Endothelial cell of umbilical vein (primary cell): Measurements from ENCODE around the gene DYRK4.

Experiments
- EZH2 ChIP-seq: IDR thresholded peaks from 2 replicates; pipeline ENCODE4 v1.6.1; 2012; ENCODE audit warnings: borderline replicate concordance, low read depth, mild to moderate bottlenecking, moderate library complexity, low read length, inconsistent platforms; ENCODE audit not compliant: severe bottlenecking
- GATA2 ChIP-seq: IDR thresholded peaks from 2 replicates; pipeline ENCODE4 v1.7.0; 2011; ENCODE audit warnings: low read depth, mild to moderate bottlenecking, moderate library complexity, mixed read lengths, low read length; ENCODE audit not compliant: insufficient read length, insufficient read depth
- POLR2A ChIP-seq: IDR thresholded peaks from 2 replicates; pipeline ENCODE4 v1.6.1; 2012; ENCODE audit warnings: low read depth, mild to moderate bottlenecking, control low read depth, low read length
- POLR2AphosphoS5 ChIP-seq: IDR thresholded peaks from 2 replicates; pipeline ENCODE4 v1.6.1; 2012; ENCODE audit warnings: low read depth, mild to moderate bottlenecking, control low read depth, low read length, moderate library complexity; ENCODE audit not compliant: insufficient read depth
- TF ChIP-seq, protein P1 (sequence below), 2 donors: IDR thresholded peaks; 1 replicate in 1 of 2; 2 replicates in 1 of 2; pipeline ENCODE4 v1.5.1; 2011; ENCODE audit warnings: low read length in 2 of 2, mild to moderate bottlenecking in 2 of 2, moderate library complexity in 2 of 2, control low read depth in 1 of 2, inconsistent platforms in 1 of 2, low read depth in 1 of 2; ENCODE audit not compliant: insufficient read depth in 1 of 2; ENCODE audit errors: extremely low read depth in 1 of 2

- TF ChIP-seq, protein P1, sequence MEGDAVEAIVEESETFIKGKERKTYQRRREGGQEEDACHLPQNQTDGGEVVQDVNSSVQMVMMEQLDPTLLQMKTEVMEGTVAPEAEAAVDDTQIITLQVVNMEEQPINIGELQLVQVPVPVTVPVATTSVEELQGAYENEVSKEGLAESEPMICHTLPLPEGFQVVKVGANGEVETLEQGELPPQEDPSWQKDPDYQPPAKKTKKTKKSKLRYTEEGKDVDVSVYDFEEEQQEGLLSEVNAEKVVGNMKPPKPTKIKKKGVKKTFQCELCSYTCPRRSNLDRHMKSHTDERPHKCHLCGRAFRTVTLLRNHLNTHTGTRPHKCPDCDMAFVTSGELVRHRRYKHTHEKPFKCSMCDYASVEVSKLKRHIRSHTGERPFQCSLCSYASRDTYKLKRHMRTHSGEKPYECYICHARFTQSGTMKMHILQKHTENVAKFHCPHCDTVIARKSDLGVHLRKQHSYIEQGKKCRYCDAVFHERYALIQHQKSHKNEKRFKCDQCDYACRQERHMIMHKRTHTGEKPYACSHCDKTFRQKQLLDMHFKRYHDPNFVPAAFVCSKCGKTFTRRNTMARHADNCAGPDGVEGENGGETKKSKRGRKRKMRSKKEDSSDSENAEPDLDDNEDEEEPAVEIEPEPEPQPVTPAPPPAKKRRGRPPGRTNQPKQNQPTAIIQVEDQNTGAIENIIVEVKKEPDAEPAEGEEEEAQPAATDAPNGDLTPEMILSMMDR (IDR thresholded peaks at IDR 0.05; ENCODE audit: extremely low read depth in 1 of 2, insufficient read depth in 1 of 2, low read depth in 1 of 2, low read length in 2 of 2), result no peak
- TF ChIP-seq POLR2A (no peak), GATA2 (no peak), EZH2 (no peak), POLR2AphosphoS5 (no peak)
Measured at GRCh38 chr12:4595881-4596280, 33.9 kb downstream of the DYRK4 start.
